ENCODE measurements around the gene MYCL.

Gene MYCL

DNA sequence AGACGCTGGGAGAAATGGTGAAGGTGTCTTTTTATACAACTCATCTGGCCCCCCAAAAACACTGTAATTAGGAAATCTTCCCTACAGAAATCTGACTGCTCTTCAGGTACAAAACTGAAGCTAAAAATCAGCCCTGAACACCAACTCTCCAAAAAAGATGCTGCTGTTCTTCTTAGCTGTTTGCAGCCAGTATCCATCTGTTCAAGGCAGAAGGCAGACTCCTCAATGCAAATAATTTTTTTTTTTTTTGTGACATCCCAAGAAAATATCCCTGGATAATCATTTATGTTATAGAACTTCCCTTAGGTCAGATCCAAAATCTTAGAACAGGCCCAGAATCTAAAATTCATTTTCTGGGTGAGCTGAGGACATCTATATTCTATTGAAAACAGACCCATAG lies 54.9 kb downstream of the MYCL start:
- Histone ChIP-seq H3K4me3 (ENCODE audit: low read depth, low read length) (no peak overlapping the region), H3K9me3 (ENCODE audit: control insufficient read depth, insufficient read depth, low read depth, low read length) (no peaks in the 10 kb centered on the region), H3K36me3 (ENCODE audit: control insufficient read depth in 2 of 2, insufficient read depth in 1 of 2, low read length in 2 of 2) (peaks cover 17 to 76% of the 10 kb centered on the region in 2 experiments), H3K27ac (ENCODE audit: extremely low read depth, low read depth, low read length) (no peak overlapping the region), H3K4me1 (ENCODE audit: control insufficient read depth, insufficient read depth, low read length) (peaks cover 25% of the 10 kb centered on the region)
- ChIA-PET POLR2A (interaction anchor here (0.5 to 1.2 kb wide), 3 partner anchors 24 to 55 kb away, joined by 3 to 4 read pairs (median 4); partner anchors contain the start of gene MYCL), CTCF (interaction anchor here (0.6 to 4.7 kb wide), 7 partner anchors 29 to 272 kb away, joined by 3 to 34 read pairs (median 6); partner anchors contain the start of gene MYCL)
- TF ChIP-seq, protein P1, sequence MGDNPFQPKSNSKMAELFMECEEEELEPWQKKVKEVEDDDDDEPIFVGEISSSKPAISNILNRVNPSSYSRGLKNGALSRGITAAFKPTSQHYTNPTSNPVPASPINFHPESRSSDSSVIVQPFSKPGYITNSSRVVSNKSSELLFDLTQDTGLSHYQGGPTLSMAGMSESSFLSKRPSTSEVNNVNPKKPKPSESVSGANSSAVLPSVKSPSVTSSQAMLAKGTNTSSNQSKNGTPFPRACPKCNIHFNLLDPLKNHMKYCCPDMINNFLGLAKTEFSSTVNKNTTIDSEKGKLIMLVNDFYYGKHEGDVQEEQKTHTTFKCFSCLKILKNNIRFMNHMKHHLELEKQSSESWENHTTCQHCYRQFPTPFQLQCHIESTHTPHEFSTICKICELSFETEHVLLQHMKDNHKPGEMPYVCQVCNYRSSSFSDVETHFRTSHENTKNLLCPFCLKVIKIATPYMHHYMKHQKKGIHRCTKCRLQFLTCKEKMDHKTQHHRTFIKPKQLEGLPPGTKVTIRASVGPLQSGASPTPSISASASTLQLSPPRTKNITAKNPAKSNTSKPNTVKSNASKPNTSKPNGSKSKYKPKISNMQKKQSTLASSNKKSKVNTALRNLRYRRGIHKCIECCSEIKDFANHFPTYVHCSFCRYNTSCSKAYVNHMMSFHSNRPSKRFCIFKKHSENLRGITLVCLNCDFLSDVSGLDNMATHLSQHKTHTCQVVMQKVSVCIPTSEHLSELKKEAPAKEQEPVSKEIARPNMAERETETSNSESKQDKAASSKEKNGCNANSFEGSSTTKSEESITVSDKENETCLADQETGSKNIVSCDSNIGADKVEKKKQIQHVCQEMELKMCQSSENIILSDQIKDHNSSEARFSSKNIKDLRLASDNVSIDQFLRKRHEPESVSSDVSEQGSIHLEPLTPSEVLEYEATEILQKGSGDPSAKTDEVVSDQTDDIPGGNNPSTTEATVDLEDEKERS (tag by site-specific recombination; IDR thresholded peaks at IDR 0.05): no peak
- TF ChIP-seq ZBTB20 (tag by site-specific recombination; IDR thresholded peaks at IDR 0.05): no peak

GRCh38 chr1:39845569-39846566 lies 55.8 kb downstream of the MYCL start:
- peaks cover 13 to 85% of the 10 kb centered on the region in 2 experiments; a peak in 2 of 3 replicates for H3K36me3 ChIP-seq (ENCODE audit: control insufficient read depth in 2 of 2, insufficient read depth in 1 of 2, low read length in 2 of 2)
- H3K27ac ChIP-seq (ENCODE audit: extremely low read depth, low read depth, low read length): no peak overlapping the region
- H3K4me1 ChIP-seq (ENCODE audit: control insufficient read depth, insufficient read depth, low read length): peaks cover 16% of the 10 kb centered on the region
- no peak overlapping the region for H3K4me3 ChIP-seq (ENCODE audit: low read depth, low read length)
- ChIA-PET CTCF (interaction anchor here (0.6 to 4.7 kb wide), 10 partner anchors 10 to 405 kb away, joined by 3 to 34 read pairs (median 5); partner anchors contain the start of gene MYCL), POLR2A (interaction anchor here (0.5 to 2.2 kb wide), 7 partner anchors 16 to 56 kb away, joined by 3 to 8 read pairs (median 4); partner anchors contain the start of genes MYCL and TRIT1)
- no peaks in the 10 kb centered on the region for H3K9me3 ChIP-seq (ENCODE audit: control insufficient read depth, insufficient read depth, low read depth, low read length)
- TF ChIP-seq ZNF514 (tag by site-specific recombination; IDR thresholded peaks at IDR 0.05) (no peak), ZNF449 (tag by site-specific recombination; IDR thresholded peaks at IDR 0.05) (peak; percentile 93), ZNF843 (tag by site-specific recombination; IDR thresholded peaks at IDR 0.05) (0 out of 2 replicates have a peak, but pooled peaks have one; percentile 25), ZNF133 (tag by site-specific recombination; IDR thresholded peaks at IDR 0.05) (no peak), ZNF112 (tag by site-specific recombination; IDR thresholded peaks at IDR 0.05) (no peak), KLF10 (tag by site-specific recombination; IDR thresholded peaks at IDR 0.05) (peak; percentile 68), OSR2 (tag by site-specific recombination; IDR thresholded peaks at IDR 0.05) (peak; percentile 95), KLF9 (tag by site-specific recombination; IDR thresholded peaks at IDR 0.05; ENCODE audit: low read depth) (no peak), FEZF1 (tag by site-specific recombination; IDR thresholded peaks at IDR 0.05) (peak; percentile 62), ZNF600 (tag by site-specific recombination; IDR thresholded peaks at IDR 0.05) (peak; percentile 98), ZNF26 (tag by site-specific recombination; IDR thresholded peaks at IDR 0.05) (no peak), SP7 (tag by site-specific recombination; IDR thresholded peaks at IDR 0.05) (peak; percentile 56; the same call in 1 of the 2 replicates), MZF1 (tag by site-specific recombination; IDR thresholded peaks at IDR 0.05; ENCODE audit: borderline replicate concordance) (peak; percentile 30; the same call in 1 of the 2 replicates), ZNF37A (tag by site-specific recombination; IDR thresholded peaks at IDR 0.05) (peak; percentile 38; the same call in 1 of the 2 replicates), ZNF18 (tag by site-specific recombination; IDR thresholded peaks at IDR 0.05) (peak; percentile 19; the same call in 1 of the 2 replicates), ZNF335 (tag by site-specific recombination; conservative IDR thresholded peaks at IDR 0.05) (peak; percentile 34; the same call in 1 of the 2 replicates), WT1 (tag by site-specific recombination; IDR thresholded peaks at IDR 0.05) (peak; percentile 39; the same call in 1 of the 2 replicates), SP2 (tag by site-specific recombination; IDR thresholded peaks at IDR 0.05) (peak; percentile 34; the same call in 1 of the 2 replicates), SCRT2 (tag by site-specific recombination; IDR thresholded peaks at IDR 0.05) (peak; percentile 99)
- TF ChIP-seq, protein P1 (tag by site-specific recombination; IDR thresholded peaks at IDR 0.05): no peak

Measured in HEK293 (cell line).